Measurements from ENCODE around the gene SGCE.

Gene SGCE

GRCh38 chr7:94576316-94576715 is 79.6 kb downstream of the SGCE start:
- no peak for DNase-seq (ENCODE audit: extremely low read depth in 1 of 2, low read depth in 1 of 2)

- no peak for DNase-seq (ENCODE audit: extremely low read depth in 1 of 2, low read depth in 1 of 2)
Measured at GRCh38 chr7:94575646-94576045, 80.3 kb downstream of the SGCE start.

- no peak for DNase-seq (ENCODE audit: extremely low read depth in 1 of 2, low read depth in 1 of 2)
Measured at GRCh38 chr7:94571816-94572215, 84.1 kb downstream of the SGCE start.

GRCh38 chr7:94567396-94567795 is 88.5 kb downstream of the SGCE start:
- DNase-seq (ENCODE audit: extremely low read depth in 1 of 2, low read depth in 1 of 2) = no peak

GRCh38 chr7:94565247-94565894 is 90.6 kb downstream of the SGCE start:
- DNase-seq (ENCODE audit: extremely low read depth in 1 of 2, low read depth in 1 of 2) = no peak

- DNase-seq (ENCODE audit: extremely low read depth in 1 of 2, low read depth in 1 of 2) = no peak
Measured at GRCh38 chr7:94562525-94562924, 93.4 kb downstream of the SGCE start.

GRCh38 chr7:94561841-94562514 is 94.0 kb downstream of the SGCE start:
- no peak for DNase-seq (ENCODE audit: extremely low read depth in 1 of 2, low read depth in 1 of 2)

- DNase-seq (ENCODE audit: extremely low read depth in 1 of 2, low read depth in 1 of 2) = no peak
Measured at GRCh38 chr7:94559972-94560371, 96.0 kb downstream of the SGCE start.

GRCh38 chr7:94557215-94557614 is 98.7 kb downstream of the SGCE start:
- no peak for DNase-seq (ENCODE audit: extremely low read depth in 1 of 2, low read depth in 1 of 2)

GRCh38 chr7:94556028-94556427 is 99.9 kb downstream of the SGCE start:
- no peak for DNase-seq (ENCODE audit: extremely low read depth in 1 of 2, low read depth in 1 of 2)

GRCh38 chr7:94547126-94547525 is 108.8 kb downstream of the SGCE start:
- DNase-seq (ENCODE audit: extremely low read depth in 1 of 2, low read depth in 1 of 2) = no peak

GRCh38 chr7:94540428-94540827 is 115.5 kb downstream of the SGCE start:
- no peak for DNase-seq (ENCODE audit: extremely low read depth in 1 of 2, low read depth in 1 of 2)
